Measurements from ENCODE around the gene AMER1.

The AMER1 gene

GRCh38 chrX:64198036-64198435 is 7.5 kb downstream of the AMER1 start:
- H3K4me3 ChIP-seq (ENCODE audit: low read depth, low read length): no peak overlapping the region
- no peaks in the 10 kb centered on the region for H3K4me1 ChIP-seq (ENCODE audit: control insufficient read depth, insufficient read depth, low read length, unreplicated experiment)
- H2AFZ ChIP-seq (ENCODE audit: low read length, unreplicated experiment): no peak overlapping the region
- H3K79me2 ChIP-seq (ENCODE audit: control insufficient read depth, insufficient read depth, low read length, unreplicated experiment): no peaks in the 10 kb centered on the region
- no peaks in the 10 kb centered on the region for H3K27me3 ChIP-seq (ENCODE audit: insufficient read depth, low read length)
- no peak overlapping the region for H3K27ac ChIP-seq (ENCODE audit: low read depth, low read length)
- no peaks in the 10 kb centered on the region for H3K36me3 ChIP-seq (ENCODE audit: insufficient read depth, low read length)

- H3K27me3 ChIP-seq (ENCODE audit: insufficient read depth, low read length): no peaks in the 10 kb centered on the region
- no peaks in the 10 kb centered on the region for H3K36me3 ChIP-seq (ENCODE audit: insufficient read depth, low read length)
- no peak overlapping the region for H2AFZ ChIP-seq (ENCODE audit: low read length, unreplicated experiment)
- no peak overlapping the region for H3K4me3 ChIP-seq (ENCODE audit: low read depth, low read length)
- H3K4me1 ChIP-seq (ENCODE audit: control insufficient read depth, insufficient read depth, low read length, unreplicated experiment): no peaks in the 10 kb centered on the region
- no peaks in the 10 kb centered on the region for H3K79me2 ChIP-seq (ENCODE audit: control insufficient read depth, insufficient read depth, low read length, unreplicated experiment)
- H3K27ac ChIP-seq (ENCODE audit: low read depth, low read length): no peak overlapping the region
Observed at GRCh38 chrX:64196606-64197005, 8.9 kb downstream of the AMER1 start.

- no peaks in the 10 kb centered on the region for H3K27me3 ChIP-seq (ENCODE audit: insufficient read depth, low read length)
- H3K4me3 ChIP-seq (ENCODE audit: low read depth, low read length): no peak overlapping the region
- H3K4me1 ChIP-seq (ENCODE audit: control insufficient read depth, insufficient read depth, low read length, unreplicated experiment): no peaks in the 10 kb centered on the region
- no peak overlapping the region for H2AFZ ChIP-seq (ENCODE audit: low read length, unreplicated experiment)
- H3K36me3 ChIP-seq (ENCODE audit: insufficient read depth, low read length): no peaks in the 10 kb centered on the region
- no peaks in the 10 kb centered on the region for H3K79me2 ChIP-seq (ENCODE audit: control insufficient read depth, insufficient read depth, low read length, unreplicated experiment)
- no peak overlapping the region for H3K27ac ChIP-seq (ENCODE audit: low read depth, low read length)
Observed at GRCh38 chrX:64195862-64196261, 9.6 kb downstream of the AMER1 start.

- H3K27ac ChIP-seq (ENCODE audit: low read depth, low read length): no peak overlapping the region
- H3K36me3 ChIP-seq (ENCODE audit: insufficient read depth, low read length): no peaks in the 10 kb centered on the region
- no peak overlapping the region for H2AFZ ChIP-seq (ENCODE audit: low read length, unreplicated experiment)
- H3K4me3 ChIP-seq (ENCODE audit: low read depth, low read length): no peak overlapping the region
- no peaks in the 10 kb centered on the region for H3K79me2 ChIP-seq (ENCODE audit: control insufficient read depth, insufficient read depth, low read length, unreplicated experiment)
- H3K4me1 ChIP-seq (ENCODE audit: control insufficient read depth, insufficient read depth, low read length, unreplicated experiment): no peaks in the 10 kb centered on the region
- no peaks in the 10 kb centered on the region for H3K27me3 ChIP-seq (ENCODE audit: insufficient read depth, low read length)
Observed at GRCh38 chrX:64192673-64193072, 12.8 kb downstream of the AMER1 start.

GRCh38 chrX:64192040-64192439 is 13.5 kb downstream of the AMER1 start:
- H3K27me3 ChIP-seq (ENCODE audit: insufficient read depth, low read length): no peaks in the 10 kb centered on the region
- H3K4me1 ChIP-seq (ENCODE audit: control insufficient read depth, insufficient read depth, low read length, unreplicated experiment): no peaks in the 10 kb centered on the region
- H3K27ac ChIP-seq (ENCODE audit: low read depth, low read length): no peak overlapping the region
- no peaks in the 10 kb centered on the region for H3K79me2 ChIP-seq (ENCODE audit: control insufficient read depth, insufficient read depth, low read length, unreplicated experiment)
- H2AFZ ChIP-seq (ENCODE audit: low read length, unreplicated experiment): no peak overlapping the region
- no peak overlapping the region for H3K4me3 ChIP-seq (ENCODE audit: low read depth, low read length)
- no peaks in the 10 kb centered on the region for H3K36me3 ChIP-seq (ENCODE audit: insufficient read depth, low read length)

DNA sequence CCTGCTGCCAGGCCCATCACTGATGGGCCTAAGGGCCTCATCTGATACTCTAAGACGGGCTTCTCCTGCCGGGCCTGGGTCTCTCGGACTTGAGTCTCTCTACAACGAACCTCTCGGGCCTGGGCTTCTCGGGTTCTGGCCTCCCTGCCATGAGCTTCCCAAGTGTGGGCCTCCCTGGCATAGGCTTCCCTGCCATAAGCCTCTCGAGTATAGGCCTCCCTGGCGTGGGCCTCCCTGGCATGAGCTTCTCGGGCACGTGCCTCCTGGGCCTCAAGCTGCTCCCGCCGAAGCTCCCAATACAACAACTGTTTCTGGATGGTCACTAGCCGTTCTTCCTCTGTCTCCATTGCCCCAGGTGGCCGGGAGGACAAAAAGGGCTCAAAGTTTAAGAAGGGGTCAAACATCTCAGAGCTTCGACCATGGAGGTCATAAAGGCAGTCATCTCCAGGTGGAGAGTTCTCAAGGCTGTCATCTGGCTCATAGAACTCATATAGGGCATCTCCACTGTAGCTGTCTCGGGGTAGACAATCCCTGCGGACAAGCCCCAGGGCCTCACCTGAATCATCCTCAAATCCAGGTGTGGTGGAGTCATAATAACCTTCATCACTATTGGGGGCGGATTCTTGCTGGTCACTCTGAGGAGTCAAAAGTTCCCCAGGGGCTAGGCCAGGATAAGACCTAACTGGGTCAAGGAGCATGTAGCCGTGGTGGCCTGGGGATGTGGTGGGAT is 14.1 kb downstream of the AMER1 start:
- Histone ChIP-seq H3K4me3 (ENCODE audit: low read depth, low read length) (no peak overlapping the region), H3K27me3 (ENCODE audit: insufficient read depth, low read length) (no peaks in the 10 kb centered on the region), H3K79me2 (ENCODE audit: control insufficient read depth, insufficient read depth, low read length, unreplicated experiment) (no peaks in the 10 kb centered on the region), H3K36me3 (ENCODE audit: insufficient read depth, low read length) (no peaks in the 10 kb centered on the region), H3K27ac (ENCODE audit: low read depth, low read length) (no peak overlapping the region), H3K4me1 (ENCODE audit: control insufficient read depth, insufficient read depth, low read length, unreplicated experiment) (no peaks in the 10 kb centered on the region), H2AFZ (ENCODE audit: low read length, unreplicated experiment) (no peak overlapping the region)

DNA sequence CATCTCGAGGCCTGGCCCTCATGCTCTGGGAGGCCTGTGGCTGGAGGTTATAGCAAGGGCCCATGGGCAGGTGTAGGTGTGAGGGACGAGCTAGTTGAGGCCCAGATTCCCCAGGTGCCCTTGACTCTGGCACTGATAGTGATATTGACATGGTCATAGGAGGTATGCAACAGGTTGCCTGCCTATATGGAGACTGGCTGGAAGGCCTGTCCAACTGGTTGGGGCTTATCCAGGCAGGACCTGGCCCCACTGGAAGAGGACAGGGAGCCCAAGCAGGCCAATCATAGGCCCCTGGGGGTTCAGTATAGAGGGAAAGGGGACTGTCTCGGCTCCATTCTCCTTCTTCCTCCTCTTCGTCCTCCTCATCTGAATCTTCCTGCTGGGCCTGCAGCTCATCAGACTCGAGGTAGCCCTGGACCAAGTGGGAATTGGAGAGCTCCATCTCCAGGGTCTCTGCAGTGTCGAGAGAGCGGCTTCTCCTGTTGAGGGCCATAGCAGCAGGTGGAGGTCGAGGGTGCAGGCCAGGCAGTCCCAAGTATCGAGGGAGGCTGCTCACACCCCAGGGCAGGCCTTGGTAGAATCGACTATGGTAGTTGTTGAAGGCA is 15.3 kb downstream of the AMER1 start:
- no peaks in the 10 kb centered on the region for H3K4me1 ChIP-seq (ENCODE audit: control insufficient read depth, insufficient read depth, low read length, unreplicated experiment)
- H3K4me3 ChIP-seq (ENCODE audit: low read depth, low read length): no peak overlapping the region
- H3K27me3 ChIP-seq (ENCODE audit: insufficient read depth, low read length): no peaks in the 10 kb centered on the region
- H3K79me2 ChIP-seq (ENCODE audit: control insufficient read depth, insufficient read depth, low read length, unreplicated experiment): no peaks in the 10 kb centered on the region
- H3K36me3 ChIP-seq (ENCODE audit: insufficient read depth, low read length): no peaks in the 10 kb centered on the region
- no peak overlapping the region for H2AFZ ChIP-seq (ENCODE audit: low read length, unreplicated experiment)
- no peak overlapping the region for H3K27ac ChIP-seq (ENCODE audit: low read depth, low read length)

GRCh38 chrX:64188901-64189300 is 16.6 kb downstream of the AMER1 start:
- no peaks in the 10 kb centered on the region for H3K79me2 ChIP-seq (ENCODE audit: control insufficient read depth, insufficient read depth, low read length, unreplicated experiment)
- no peaks in the 10 kb centered on the region for H3K4me1 ChIP-seq (ENCODE audit: control insufficient read depth, insufficient read depth, low read length, unreplicated experiment)
- no peaks in the 10 kb centered on the region for H3K27me3 ChIP-seq (ENCODE audit: insufficient read depth, low read length)
- no peak overlapping the region for H2AFZ ChIP-seq (ENCODE audit: low read length, unreplicated experiment)
- H3K36me3 ChIP-seq (ENCODE audit: insufficient read depth, low read length): no peaks in the 10 kb centered on the region
- no peak overlapping the region for H3K4me3 ChIP-seq (ENCODE audit: low read depth, low read length)
- H3K27ac ChIP-seq (ENCODE audit: low read depth, low read length): no peak overlapping the region

GRCh38 chrX:64187762-64188150 is 17.8 kb downstream of the AMER1 start:
- no peak overlapping the region for H3K4me3 ChIP-seq (ENCODE audit: low read depth, low read length)
- no peak overlapping the region for H3K27ac ChIP-seq (ENCODE audit: low read depth, low read length)
- no peaks in the 10 kb centered on the region for H3K79me2 ChIP-seq (ENCODE audit: control insufficient read depth, insufficient read depth, low read length, unreplicated experiment)
- H3K36me3 ChIP-seq (ENCODE audit: insufficient read depth, low read length): no peaks in the 10 kb centered on the region
- H3K27me3 ChIP-seq (ENCODE audit: insufficient read depth, low read length): no peaks in the 10 kb centered on the region
- H3K4me1 ChIP-seq (ENCODE audit: control insufficient read depth, insufficient read depth, low read length, unreplicated experiment): no peaks in the 10 kb centered on the region
- H2AFZ ChIP-seq (ENCODE audit: low read length, unreplicated experiment): no peak overlapping the region

- no peaks in the 10 kb centered on the region for H3K27me3 ChIP-seq (ENCODE audit: insufficient read depth, low read length)
- H3K4me1 ChIP-seq (ENCODE audit: control insufficient read depth, insufficient read depth, low read length, unreplicated experiment): no peaks in the 10 kb centered on the region
- no peak overlapping the region for H3K4me3 ChIP-seq (ENCODE audit: low read depth, low read length)
- H3K27ac ChIP-seq (ENCODE audit: low read depth, low read length): no peak overlapping the region
- H3K79me2 ChIP-seq (ENCODE audit: control insufficient read depth, insufficient read depth, low read length, unreplicated experiment): no peaks in the 10 kb centered on the region
- H3K36me3 ChIP-seq (ENCODE audit: insufficient read depth, low read length): no peaks in the 10 kb centered on the region
- no peak overlapping the region for H2AFZ ChIP-seq (ENCODE audit: low read length, unreplicated experiment)
Observed at GRCh38 chrX:64186974-64187761, 18.3 kb downstream of the AMER1 start.

DNA sequence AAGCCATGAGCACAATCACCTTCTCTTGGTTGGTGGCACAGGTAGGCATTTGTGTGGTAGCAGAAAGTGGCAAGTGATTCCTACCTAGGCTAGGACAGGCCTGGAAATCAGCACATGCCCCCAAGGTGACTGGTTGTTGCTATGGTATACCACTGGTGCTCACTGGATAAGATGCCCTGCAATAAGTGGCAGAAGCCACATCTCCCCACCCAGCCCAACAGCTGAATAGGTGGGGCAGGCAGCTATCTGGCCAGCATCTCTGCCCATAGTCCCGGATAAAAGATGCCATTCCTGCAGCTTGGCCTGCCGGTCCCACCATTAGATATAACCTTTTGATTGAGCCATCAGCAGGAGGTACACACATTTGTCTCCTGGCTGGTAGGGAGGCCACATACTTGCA is 21.1 kb downstream of the AMER1 start:
- Histone ChIP-seq H3K27ac (ENCODE audit: low read depth, low read length) (no peak overlapping the region), H3K79me2 (ENCODE audit: control insufficient read depth, insufficient read depth, low read length, unreplicated experiment) (no peaks in the 10 kb centered on the region), H3K27me3 (ENCODE audit: insufficient read depth, low read length) (no peaks in the 10 kb centered on the region), H3K36me3 (ENCODE audit: insufficient read depth, low read length) (no peaks in the 10 kb centered on the region), H2AFZ (ENCODE audit: low read length, unreplicated experiment) (no peak overlapping the region), H3K4me1 (ENCODE audit: control insufficient read depth, insufficient read depth, low read length, unreplicated experiment) (no peaks in the 10 kb centered on the region), H3K4me3 (ENCODE audit: low read depth, low read length) (no peak overlapping the region)
